ENCODE data around the gene POLE4. TPM values are rescaled to one million over a fixed set of nuclear protein-coding genes. Genes with fewer than 3 reads are reported as not detected.

POLE4 gene
- total RNA-seq, 4 donors from 2014 or later, result 22.0 to 35.9 (median 28.7) TPM

DNA sequence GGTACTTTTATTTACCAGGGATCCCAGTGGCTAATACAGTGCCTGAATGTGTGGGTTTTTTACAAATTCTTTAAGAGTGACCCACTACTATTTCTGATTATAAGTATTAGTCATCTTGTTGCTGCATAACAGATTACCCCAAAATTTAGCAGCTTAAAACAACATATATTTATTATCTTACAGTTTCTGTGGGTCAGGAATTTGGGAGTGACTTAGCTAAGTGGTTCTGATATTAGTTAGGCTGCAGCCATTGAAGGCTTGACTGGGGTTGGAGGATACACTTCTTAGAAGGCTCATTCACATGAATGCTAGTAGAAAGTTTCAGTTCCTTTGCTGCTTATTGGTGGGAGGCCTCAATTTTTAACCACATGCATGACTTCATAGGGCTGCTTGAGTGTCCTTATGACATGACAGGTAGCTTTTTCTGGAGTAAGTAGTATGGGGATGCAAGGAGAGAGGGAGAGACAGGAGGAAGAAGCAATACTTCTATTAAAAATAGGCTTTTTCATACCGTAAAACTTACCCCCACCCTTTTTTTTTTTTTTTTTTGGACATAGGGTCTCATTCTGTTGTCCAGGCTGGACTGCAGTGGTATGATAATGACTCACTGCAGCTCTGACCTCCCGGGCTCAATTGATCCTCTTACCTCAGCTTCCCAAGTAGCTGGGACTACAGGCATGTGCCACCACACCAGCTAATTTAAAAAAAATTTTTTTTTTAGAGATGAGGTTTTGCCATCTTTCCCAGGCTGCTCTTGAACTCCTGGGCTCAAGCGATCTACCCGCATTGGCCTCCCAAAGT is 13.3 kb upstream of the POLE4 start:
- no peak for DNase-seq (ENCODE audit: extremely low spot score)
- intact Hi-C loops (cut with DNase I), result no loop called here
- TF ChIP-seq EP300 (IDR thresholded peaks at IDR 0.05) (no peak), POLR2AphosphoS5 (IDR thresholded peaks at IDR 0.05) (no peak), POLR2A (IDR thresholded peaks at IDR 0.05; ENCODE audit: low read depth) (no peak), CTCF (IDR thresholded peaks at IDR 0.05) (no peak)
- Histone ChIP-seq H3K9me3 (no peaks in the 10 kb centered on the region), H3K27ac (replicated peaks in 1 of 4) (no peak overlapping the region), H3K36me3 (no peaks in the 10 kb centered on the region), H3K4me3 (no peak overlapping the region), H3K27me3 (no peaks in the 10 kb centered on the region), H3K4me1 (no peaks in the 10 kb centered on the region)
- 89% methylated on average over 4 of the region's 4 CpGs for WGBS

- Histone ChIP-seq H3K4me1 (no peaks in the 10 kb centered on the region), H3K9me3 (peaks cover 0 to 3% (median 0%) of the 10 kb centered on the region in 4 donors), H3K36me3 (no peaks in the 10 kb centered on the region), H3K27ac (replicated peaks in 1 of 4) (no peak overlapping the region), H3K4me3 (no peak overlapping the region), H3K27me3 (no peaks in the 10 kb centered on the region)
- WGBS, result 73% methylated on average over 1 of the region's 1 CpG
- no peak for TF ChIP-seq POLR2A (IDR thresholded peaks at IDR 0.05; ENCODE audit: low read depth)
- no peak for TF ChIP-seq EP300 (IDR thresholded peaks at IDR 0.05)
- no peak for TF ChIP-seq POLR2AphosphoS5 (IDR thresholded peaks at IDR 0.05)
- TF ChIP-seq CTCF (IDR thresholded peaks at IDR 0.05), result no peak
- intact Hi-C loops (cut with DNase I), result no loop called here
- no peak for DNase-seq (ENCODE audit: extremely low spot score)
Observed at GRCh38 chr2:74945788-74946331, 12.6 kb upstream of the POLE4 start.

DNA sequence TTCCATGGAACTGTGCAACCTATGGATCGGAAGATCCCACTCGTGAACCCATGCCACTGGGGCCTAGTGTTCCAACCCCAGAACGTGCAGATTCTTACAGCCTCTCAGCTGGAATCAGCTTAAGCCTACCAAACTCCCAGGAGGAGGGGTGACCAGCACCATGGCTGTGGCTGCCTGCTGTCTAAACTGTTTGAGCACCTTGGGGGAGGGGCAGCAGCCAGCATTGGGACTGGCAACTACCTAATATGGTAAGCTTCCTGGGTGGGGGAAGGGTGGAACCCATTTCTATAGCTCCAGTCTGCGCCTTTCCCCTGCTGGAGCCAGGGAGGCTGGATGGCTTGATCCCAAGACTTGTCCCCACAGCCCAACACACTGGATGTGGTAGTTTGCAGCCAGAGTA is 10.7 kb upstream of the POLE4 start:
- Histone ChIP-seq H3K4me3 (no peak overlapping the region), H3K9me3 (peaks cover 0 to 15% (median 0%) of the 10 kb centered on the region in 4 donors), H3K27me3 (no peaks in the 10 kb centered on the region), H3K4me1 (no peaks in the 10 kb centered on the region), H3K27ac (replicated peaks in 1 of 4) (no peak overlapping the region), H3K36me3 (no peaks in the 10 kb centered on the region)
- TF ChIP-seq POLR2AphosphoS5 (IDR thresholded peaks at IDR 0.05) (no peak), EP300 (IDR thresholded peaks at IDR 0.05) (no peak)
- no peak for DNase-seq (ENCODE audit: extremely low spot score)
- intact Hi-C loops (cut with DNase I), result no loop called here
- WGBS, result 83% methylated on average over 2 of the region's 4 CpGs

GRCh38 chr2:74948779-74949178 is 9.7 kb upstream of the POLE4 start:
- Histone ChIP-seq H3K36me3 (no peaks in the 10 kb centered on the region), H3K27me3 (no peaks in the 10 kb centered on the region), H3K27ac (replicated peaks in 1 of 4) (no peak overlapping the region), H3K4me1 (no peaks in the 10 kb centered on the region), H3K9me3 (peaks cover 0 to 20% (median 0%) of the 10 kb centered on the region in 4 donors), H3K4me3 (no peak overlapping the region)
- TF ChIP-seq EP300 (IDR thresholded peaks at IDR 0.05) (no peak), POLR2A (IDR thresholded peaks at IDR 0.05; ENCODE audit: low read depth) (no peak), CTCF (IDR thresholded peaks at IDR 0.05) (no peak), POLR2AphosphoS5 (IDR thresholded peaks at IDR 0.05) (no peak)
- 73% methylated on average over 4 of the region's 4 CpGs for WGBS
- DNase-seq (ENCODE audit: extremely low spot score), result no peak
- intact Hi-C loops (cut with DNase I), result no loop called here

- intact Hi-C loops (cut with DNase I), result no loop called here
- H3K27ac ChIP-seq (replicated peaks in 1 of 4), result no peak overlapping the region
- no peaks in the 10 kb centered on the region for H3K4me1 ChIP-seq
- DNase-seq (ENCODE audit: extremely low spot score), result no peak
- peaks cover 0 to 20% (median 0%) of the 10 kb centered on the region in 4 donors for H3K9me3 ChIP-seq
- no peaks in the 10 kb centered on the region for H3K27me3 ChIP-seq
- no peak overlapping the region for H3K4me3 ChIP-seq
- 79% methylated on average over 1 of the region's 1 CpG for WGBS
- no peaks in the 10 kb centered on the region for H3K36me3 ChIP-seq
- no peak for TF ChIP-seq POLR2A (IDR thresholded peaks at IDR 0.05; ENCODE audit: low read depth)
- no peak for TF ChIP-seq EP300 (IDR thresholded peaks at IDR 0.05)
- TF ChIP-seq POLR2AphosphoS5 (IDR thresholded peaks at IDR 0.05), result no peak
- no peak for TF ChIP-seq CTCF (IDR thresholded peaks at IDR 0.05)
Observed at GRCh38 chr2:74951211-74951754, 7.2 kb upstream of the POLE4 start.
